GM21717 (cell line): Measurements from ENCODE around the gene R3HDM4.
"Not testable (repeated sequence)": the region's sequence is repeated elsewhere in the genome, so short reads cannot be mapped to it uniquely, and the experiment has no call there.

Source experiments
- ATAC-seq: cut with Tn5 transposase; IDR thresholded peaks from one replicate; pipeline ENCODE4 v1.9.1; 2021; ENCODE audit warnings: mild to moderate bottlenecking, moderate library complexity; ENCODE audit not compliant: unreplicated experiment

The R3HDM4 gene

DNA sequence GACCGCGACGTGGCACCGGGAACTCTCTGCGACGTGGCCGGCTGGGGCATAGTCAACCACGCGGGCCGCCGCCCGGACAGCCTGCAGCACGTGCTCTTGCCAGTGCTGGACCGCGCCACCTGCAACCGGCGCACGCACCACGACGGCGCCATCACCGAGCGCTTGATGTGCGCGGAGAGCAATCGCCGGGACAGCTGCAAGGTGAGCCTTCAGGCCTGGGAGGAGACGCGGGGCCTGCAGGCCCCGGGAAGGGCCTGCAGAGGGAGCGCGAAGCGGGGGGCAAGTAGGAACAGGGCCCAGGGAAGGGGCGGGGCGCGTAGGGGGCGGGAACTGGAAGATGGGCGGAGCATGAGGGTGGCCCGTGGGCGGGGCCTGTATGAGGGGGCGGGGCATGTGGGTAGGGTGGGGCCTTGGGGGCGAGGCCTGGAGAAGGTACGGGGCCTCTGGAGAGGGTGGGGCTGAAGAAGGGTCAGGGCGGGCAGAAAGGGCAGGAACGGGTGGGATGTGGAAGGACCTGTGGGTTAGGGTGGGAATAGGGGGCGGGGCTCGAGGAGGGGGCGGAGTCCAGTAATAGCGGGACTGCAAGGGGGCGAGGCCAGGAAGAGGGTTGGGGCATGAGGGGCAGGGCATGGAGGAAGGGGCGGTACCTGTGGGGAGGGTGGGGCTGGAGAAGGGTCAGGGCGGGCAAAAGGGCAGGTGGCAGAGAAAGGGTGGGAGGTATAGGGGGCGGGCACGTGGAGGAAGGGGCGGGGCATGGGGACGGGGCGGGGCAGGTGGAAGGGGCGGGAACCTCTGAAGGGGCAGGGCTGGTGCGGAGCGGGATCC is 51.1 kb downstream of the R3HDM4 start:
- no peak for ATAC-seq

DNA sequence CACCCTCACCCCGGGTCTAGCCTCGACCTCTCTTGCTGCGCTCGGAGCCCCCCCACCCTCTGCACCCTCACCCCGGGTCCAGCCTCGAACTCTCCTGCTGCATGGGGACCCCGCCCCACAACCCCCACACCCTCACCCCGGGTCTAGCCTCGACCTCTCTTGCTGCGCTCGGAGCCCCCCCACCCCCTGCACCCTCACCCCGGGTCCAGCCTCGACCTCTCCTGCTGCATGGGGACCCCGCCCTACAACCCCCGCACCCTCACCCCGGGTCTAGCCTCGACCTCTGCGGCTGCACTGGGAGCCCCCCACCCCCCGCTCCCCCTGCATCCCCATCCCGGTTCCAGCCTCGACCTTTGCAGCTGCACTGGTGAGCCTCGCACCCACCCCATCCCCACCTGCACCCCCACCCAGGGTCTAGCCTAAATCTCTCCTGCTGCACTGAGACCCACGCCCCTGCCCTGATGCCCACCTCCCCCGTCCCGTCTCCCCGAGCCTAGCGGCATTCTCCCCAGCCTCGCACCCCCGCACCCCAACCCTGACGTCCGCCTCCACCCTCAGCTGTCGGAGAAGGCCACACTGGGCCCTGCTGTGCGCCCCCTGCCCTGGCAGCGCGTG is 51.8 kb downstream of the R3HDM4 start:
- no peak for ATAC-seq

- no peak for ATAC-seq
These were observed 53.9 kb downstream of the R3HDM4 start, which contains the start of gene CFD for GRCh38 chr19:858868-859843. CFD (plus strand) TSS chr19:859664; CDS start chr19:859690, 26 bp downstream.

DNA sequence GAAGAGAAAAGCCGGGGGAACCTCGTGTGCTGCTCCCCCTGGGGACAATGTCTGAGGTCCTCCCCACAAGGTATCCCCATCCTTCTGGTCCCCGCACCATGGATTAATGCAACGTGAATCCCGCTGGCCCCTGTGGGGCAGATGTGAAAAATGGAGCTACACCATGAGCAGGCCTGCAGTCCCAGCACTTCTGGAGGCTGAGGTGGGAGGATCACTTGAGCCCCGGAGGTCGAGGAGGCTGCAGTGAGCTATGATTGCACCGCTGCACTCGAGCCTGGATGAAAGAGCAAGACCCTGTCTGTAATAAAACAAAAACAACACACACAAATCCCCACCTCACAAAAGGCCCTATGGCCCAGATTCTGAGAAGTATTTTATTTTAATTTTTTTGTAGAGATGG is 54.7 kb downstream of the R3HDM4 start:
- no peak for ATAC-seq

GRCh38 chr19:855566-856120 is 57.4 kb downstream of the R3HDM4 start:
- ATAC-seq: no peak

DNA sequence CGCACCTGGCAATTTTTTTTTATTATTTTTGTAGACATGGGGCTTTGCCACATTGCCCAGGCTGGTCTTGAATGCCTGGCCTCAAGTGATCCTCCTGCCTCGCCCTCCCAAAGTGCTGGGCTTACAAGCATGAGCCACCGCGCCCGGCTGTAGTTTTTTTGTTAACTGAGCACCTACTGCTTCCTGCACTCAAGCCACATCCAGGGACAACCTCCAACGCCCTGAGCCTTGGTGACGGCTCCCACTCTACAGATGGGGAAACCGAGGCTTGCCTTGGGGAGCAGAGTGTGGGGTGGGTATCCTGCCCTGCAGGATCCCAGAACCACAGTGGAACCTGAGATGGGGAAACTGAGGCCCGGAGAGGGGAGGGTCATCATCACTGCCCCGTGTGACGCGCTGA is 57.9 kb downstream of the R3HDM4 start:
- ATAC-seq: no peak

DNA sequence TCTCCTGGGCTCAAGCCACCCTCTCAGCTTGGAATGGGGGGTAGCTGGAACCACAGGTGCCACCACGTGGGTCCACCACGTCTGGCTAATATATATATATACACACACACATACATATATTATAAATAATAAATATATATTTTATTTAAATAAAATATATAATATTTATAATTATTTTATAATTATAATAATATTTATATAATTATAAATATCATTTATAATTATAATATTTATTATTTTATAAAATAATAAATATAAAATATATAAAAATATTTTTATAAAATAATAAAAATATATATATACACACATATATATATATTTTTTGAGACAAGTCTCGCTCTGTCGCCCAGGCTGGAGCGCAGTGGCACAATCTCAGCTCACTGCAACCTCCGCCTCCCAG is 58.5 kb downstream of the R3HDM4 start:
- no peak for ATAC-seq

GRCh38 chr19:853614-854220 is 59.3 kb downstream of the R3HDM4 start:
- not testable (repeated sequence) for ATAC-seq

DNA sequence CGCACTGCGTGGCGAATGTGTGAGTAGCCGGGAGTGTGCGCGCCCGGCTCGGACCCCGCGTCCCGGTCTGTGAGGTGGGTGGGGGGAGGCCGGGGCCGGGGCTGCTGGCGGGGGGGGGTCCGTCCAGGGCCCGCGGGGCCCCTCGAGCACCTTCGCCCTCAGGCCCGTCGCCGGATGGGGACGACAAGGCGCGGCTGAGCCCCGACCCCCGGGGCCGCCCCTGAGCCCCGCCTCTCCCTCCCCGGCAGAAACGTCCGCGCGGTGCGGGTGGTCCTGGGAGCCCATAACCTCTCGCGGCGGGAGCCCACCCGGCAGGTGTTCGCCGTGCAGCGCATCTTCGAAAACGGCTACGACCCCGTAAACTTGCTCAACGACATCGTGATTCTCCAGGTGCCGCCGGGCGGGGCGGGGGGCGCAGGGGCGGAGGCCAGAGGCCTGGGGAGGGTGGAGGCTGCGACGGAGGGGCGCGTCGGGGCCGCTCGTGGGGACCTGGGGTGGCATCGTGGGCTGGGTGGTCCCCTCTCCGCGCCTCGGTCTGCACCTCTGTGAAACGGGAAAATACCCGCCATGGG is 59.9 kb downstream of the R3HDM4 start:
- no peak for ATAC-seq

GRCh38 chr19:852136-853013 is 60.6 kb downstream of the R3HDM4 start, which contains the start of gene ELANE:
ELANE (plus strand) TSS chr19:852303; CDS start chr19:852329, 26 bp downstream.
- no peak for ATAC-seq

DNA sequence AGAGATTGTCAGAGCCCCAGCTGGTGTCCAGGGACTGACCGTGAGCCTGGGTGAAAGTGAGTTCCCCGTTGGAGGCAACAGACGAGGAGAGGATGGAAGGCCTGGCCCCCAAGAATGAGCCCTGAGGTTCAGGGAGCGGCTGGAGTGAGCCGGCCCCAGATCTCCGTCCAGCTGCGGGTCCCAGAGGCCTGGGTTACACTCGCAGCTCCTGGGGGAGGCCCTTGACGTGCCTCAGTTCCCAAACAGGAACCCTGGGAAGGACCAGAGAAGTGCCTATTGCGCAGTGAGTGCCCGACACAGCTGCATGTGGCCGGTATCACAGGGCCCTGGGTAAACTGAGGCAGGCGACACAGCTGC is 62.1 kb downstream of the R3HDM4 start:
- no peak for ATAC-seq

- ATAC-seq: no peak
These were observed 62.6 kb downstream of the R3HDM4 start for GRCh38 chr19:850221-850978.

- not testable (repeated sequence) for ATAC-seq
These were observed 63.8 kb downstream of the R3HDM4 start for GRCh38 chr19:849195-849594.

GRCh38 chr19:848386-848921 is 64.6 kb downstream of the R3HDM4 start:
- no peak for ATAC-seq
